GM12878 (cell line): ENCODE results near the gene CAMK2D. TPM values are rescaled to one million over a fixed set of nuclear protein-coding genes. Genes with fewer than 3 reads are reported as not detected.

Experiments
- ATAC-seq: fragments of 200-7000 bp; cut with Tn5 transposase; 3 replicates; pipeline ENCODE4 v1.9.1; 2020; ENCODE audit warnings: mild to moderate bottlenecking, moderate library complexity
- BruUV-seq: library from RNA; stranded (reverse); fragments of 400-500 nt; replicated peaks from 2 replicates; lab custom pipeline; 2021; lab: Mats Ljungman, UMichigan
- CTCF ChIA-PET: fragments of 300-600 bp; sonication (Branson Sonifier 250); formaldehyde crosslinking; extraction: SDS; loops from one replicate; lab custom pipeline; 2021; ENCODE audit warnings: inconsistent platforms; lab: Yijun Ruan, JAX
- POLR2A ChIA-PET: fragments of 350-600 bp; formaldehyde crosslinking; extraction: SDS; loops from one replicate; lab custom pipeline; 2021; ENCODE audit warnings: inconsistent platforms; lab: Charles Lee
- RAD21 ChIA-PET: fragments of 300-600 bp; sonication (Branson Sonifier 250); formaldehyde crosslinking; loops from one replicate; lab custom pipeline; 2023; ENCODE audit warnings: antibody characterized with exemption; ENCODE audit not compliant: unreplicated experiment; lab: Charles Lee
- SMC1A ChIA-PET: fragments of 300-600 bp; sonication (Branson Sonifier 250); formaldehyde crosslinking; loops from one replicate; lab custom pipeline; 2023; ENCODE audit not compliant: unreplicated experiment, uncharacterized antibody; lab: Charles Lee
- DNase-seq: peaks from one replicate; pipeline ENCODE4 v3.0.0-alpha.2; 2011; ENCODE audit warnings: low read depth, low spot score
- FAIRE-seq: peaks from 3 replicates; lab custom pipeline; 2011; peaks lifted over from hg19 to GRCh38; lab: Jason Lieb, UNC
- H2AFZ ChIP-seq: 2 replicates; pipeline ENCODE4 v1.6.0; 2011; ENCODE audit warnings: low read depth, low read length, control low read depth; ENCODE audit not compliant: control insufficient read depth
- H3K27ac ChIP-seq: 2 replicates; pipeline ENCODE4 v1.5.1; 2011; ENCODE audit warnings: control low read depth; ENCODE audit not compliant: control insufficient read depth, insufficient read depth
- H3K27me3 ChIP-seq, 2 experiments: replicated peaks in 1 of 2; 2 replicates each; pipeline versions ENCODE4 v1.6.0 to v1.6.1; 2011; ENCODE audit warnings: low read length in 1 of 2; ENCODE audit not compliant: control insufficient read depth in 2 of 2, insufficient read depth in 2 of 2
- H3K36me3 ChIP-seq, 2 experiments: 2 replicates each; pipeline ENCODE4 v1.5.1; 2011; ENCODE audit warnings: low read length in 1 of 2; ENCODE audit not compliant: control insufficient read depth in 2 of 2, insufficient read depth in 2 of 2
- H3K4me1 ChIP-seq: 2 replicates; pipeline ENCODE4 v1.6.1; 2011; ENCODE audit warnings: mild to moderate bottlenecking, low read length, moderate library complexity, mixed read lengths; ENCODE audit not compliant: control insufficient read depth, insufficient read depth
- H3K4me2 ChIP-seq: 2 replicates; pipeline ENCODE4 v1.6.0; 2011; ENCODE audit warnings: control low read depth; ENCODE audit not compliant: control insufficient read depth, insufficient read depth
- H3K4me3 ChIP-seq: fragments of 200-600 bp; sonication (generic); 2 replicates; pipeline ENCODE4 v1.5.1; 2016
- H3K79me2 ChIP-seq: 2 replicates; pipeline ENCODE4 v1.6.0; 2011; ENCODE audit warnings: low read length; ENCODE audit not compliant: control insufficient read depth, insufficient read depth
- H3K9ac ChIP-seq: 2 replicates; pipeline ENCODE4 v1.8.0; 2011; ENCODE audit warnings: low read length, control low read depth, mixed read lengths; ENCODE audit not compliant: control insufficient read depth, insufficient read depth
- H3K9me3 ChIP-seq: replicated peaks from 3 replicates; pipeline ENCODE4 v1.5.1; 2011; ENCODE audit warnings: mild to moderate bottlenecking, low read length; ENCODE audit not compliant: control insufficient read depth, insufficient read depth
- H4K20me1 ChIP-seq: 2 replicates; pipeline ENCODE4 v1.6.0; 2011; ENCODE audit not compliant: control insufficient read depth, insufficient read depth
- CHD2 ChIP-seq: IDR thresholded peaks from 2 replicates; pipeline ENCODE4 v1.6.1; 2011; ENCODE audit warnings: low read depth, low read length, improper control_type of control experiment, borderline replicate concordance
- HDGF ChIP-seq: fragments of 450-650 bp; IDR thresholded peaks from 2 replicates; pipeline ENCODE4 v1.6.1; 2016; ENCODE audit warnings: antibody characterized with exemption
- MTA2 ChIP-seq: fragments of 450-650 bp; IDR thresholded peaks from 2 replicates; pipeline ENCODE4 v1.6.1; 2016; ENCODE audit warnings: low read depth, mild to moderate bottlenecking, moderate library complexity
- POLR2AphosphoS5 ChIP-seq: IDR thresholded peaks from 2 replicates; pipeline ENCODE4 v1.6.1; 2011; ENCODE audit warnings: mild to moderate bottlenecking, low read length, inconsistent platforms
- RCOR1 ChIP-seq: conservative IDR thresholded peaks from 2 replicates; pipeline ENCODE4 v1.6.1; 2012; ENCODE audit warnings: low read depth, low read length, improper control_type of control experiment
- SMAD1 ChIP-seq: fragments of 450-650 bp; IDR thresholded peaks from 2 replicates; pipeline ENCODE4 v1.6.1; 2018; ENCODE audit warnings: mild to moderate bottlenecking, low read depth; ENCODE audit not compliant: partially characterized antibody
- YBX1 ChIP-seq: fragments of 450-650 bp; IDR thresholded peaks from 2 replicates; pipeline ENCODE4 v1.6.1; 2016; ENCODE audit warnings: antibody characterized with exemption
- ZBED1 ChIP-seq: IDR thresholded peaks from 2 replicates; pipeline ENCODE4 v1.6.1; 2016; ENCODE audit warnings: borderline replicate concordance
- ZBTB33 ChIP-seq: fragments of 450-650 bp; IDR thresholded peaks from 2 replicates; pipeline ENCODE4 v1.6.1; 2017; ENCODE audit warnings: mild to moderate bottlenecking
- ZNF24 ChIP-seq: fragments of 450-650 bp; IDR thresholded peaks from 2 replicates; pipeline ENCODE4 v1.6.1; 2017; ENCODE audit warnings: antibody characterized with exemption, mild to moderate bottlenecking
- ZNF687 ChIP-seq: fragments of 450-650 bp; IDR thresholded peaks from 2 replicates; pipeline ENCODE4 v1.6.1; 2017; ENCODE audit warnings: mild to moderate bottlenecking, moderate library complexity
- WGBS: methylation state at CpG from one replicate; pipeline ENCODE4 v1.1.6; 2016; ENCODE audit warnings: low lambda C conversion rate; ENCODE audit not compliant: insufficient replicate concordance, insufficient coverage; ENCODE audit errors: missing lambda C conversion rate; 5-methylcytosine and 5-hydroxymethylcytosine counted together
- in situ Hi-C: fragments of 300-500 bp; cut with MboI; formaldehyde crosslinking; loops from 9 replicates; pipeline ENCODE4 v1.14.3; 2018; ENCODE audit warnings: mixed read lengths
- intact Hi-C: fragments of 100-400 bp; cut with micrococcal nuclease; formaldehyde crosslinking; loops from one replicate; pipeline ENCODE4 v1.14.2; 2022; ENCODE audit not compliant: unreplicated experiment
- polyA plus RNA-seq, 11 experiments: library from polyadenylated mRNA; depleted of rRNA in 4 of 11; unstranded in 6 of 11; stranded (reverse) in 5 of 11; fragments of >200 nt; fragmentation: Nextera tagmentation in 4 of 11; fragmentation: Illumina TruSeq in 1 of 11; extraction: Ambion mirVana in 4 of 11; extraction: Trizol in 1 of 11; gene quantifications; 1 replicate in 1 of 11; 2 replicates in 10 of 11; pipeline versions ENCODE4 v1.2.1 to v1.2.3, GENCODE V29; 2011 to 2016; ENCODE audit warnings: inconsistent platforms in 2 of 11, missing spikeins in 2 of 11, low read depth in 1 of 11
- total RNA-seq, 4 experiments: library from RNA; depleted of rRNA in 3 of 4; stranded (reverse); fragments of >200 nt in 3 of 4; fragmentation: Illumina TruSeq in 1 of 4; extraction: Trizol in 1 of 4; gene quantifications; 2 replicates each; pipeline versions ENCODE4 v1.2.1 to v1.2.3, GENCODE V29; 2013 to 2021

CAMK2D gene
- total and polyA plus RNA-seq, 10 of the 15 experiments (the other 5 are each of a cell fraction or from before 2014, with no cell fraction given) = 6.9 to 88.5 (median 12.9) TPM

GRCh38 chr4:113603911-113604310 lies 157.6 kb downstream of the CAMK2D start:
- in situ Hi-C loops = no loop called here
- no peak for TF ChIP-seq MTA2
- TF ChIP-seq, all 136 proteins: peak for 0
- Histone ChIP-seq H2AFZ (no peak overlapping the region), H3K27me3 (no peaks in the 10 kb centered on the region), H3K9ac (no peak overlapping the region), H3K9me3 (no peaks in the 10 kb centered on the region; the same call in 2 of the 3 replicates), H3K27ac (no peak overlapping the region), H3K36me3 (peaks cover 0 to 3% of the 10 kb centered on the region in 2 experiments; a peak in 2 of 4 replicates), H3K4me2 (no peak overlapping the region), H3K4me1 (peaks cover 12% of the 10 kb centered on the region), H3K4me3 (no peak overlapping the region), H3K79me2 (no peaks in the 10 kb centered on the region; the same call in 1 of the 2 replicates), H4K20me1 (no peaks in the 10 kb centered on the region)
- ChIA-PET RAD21 (no interaction called here), CTCF (interaction anchor here (0.6 to 1.4 kb wide), 2 partner anchors 25 to 668 kb away, joined by 3 read pairs; no protein-coding TSS in a partner anchor), POLR2A (no interaction called here), SMC1A (interaction anchor here (1.2 to 1.8 kb wide), 6 partner anchors 11 to 64 kb away, joined by 3 to 7 read pairs (median 3); no protein-coding TSS in a partner anchor)
- FAIRE-seq (no peak), DNase-seq (no peak), ATAC-seq (no peak)
- no TSS peak for BruUV-seq
- whole genome bisulfite sequencing = 94% methylated on average over 1 of the region's 1 CpG
- intact Hi-C loops = no loop called here

- Histone ChIP-seq H3K4me1 (peaks cover 7% of the 10 kb centered on the region), H3K4me2 (no peak overlapping the region), H3K79me2 (no peaks in the 10 kb centered on the region; the same call in 1 of the 2 replicates), H2AFZ (no peak overlapping the region), H3K27ac (no peak overlapping the region), H4K20me1 (no peaks in the 10 kb centered on the region), H3K9me3 (no peaks in the 10 kb centered on the region; the same call in 2 of the 3 replicates), H3K9ac (no peak overlapping the region), H3K27me3 (no peaks in the 10 kb centered on the region), H3K36me3 (peaks cover 0 to 3% of the 10 kb centered on the region in 2 experiments; a peak in 2 of 4 replicates), H3K4me3 (no peak overlapping the region)
- in situ Hi-C loops = no loop called here
- ChIA-PET CTCF (interaction anchor here (0.8 to 1.3 kb wide), 4 partner anchors 12 to 22 kb away, joined by 3 read pairs; no protein-coding TSS in a partner anchor), POLR2A (interaction anchor here (1.3 kb wide), 1 partner anchor 10 kb away, joined by 3 read pairs; no protein-coding TSS in a partner anchor), SMC1A (interaction anchor here (1.2 to 1.9 kb wide), 6 partner anchors 10 to 35 kb away, joined by 3 to 6 read pairs (median 5); no protein-coding TSS in a partner anchor), RAD21 (interaction anchor here (0.7 to 1.4 kb wide), 4 partner anchors 11 to 158 kb away, joined by 3 to 5 read pairs (median 4); no protein-coding TSS in a partner anchor)
- ATAC-seq (no peak), DNase-seq (no peak), FAIRE-seq (no peak)
- intact Hi-C loops = no loop called here
- 80% methylated on average over 8 of the region's 8 CpGs for WGBS
- no TSS peak for BruUV-seq
- TF ChIP-seq SMAD1 (no peak), RCOR1 (no peak), HDGF (no peak), YBX1 (no peak), ZNF24 (no peak), ZBED1 (no peak), ZBTB33 (no peak), CHD2 (no peak), POLR2AphosphoS5 (no peak), ZNF687 (no peak)
Observed at GRCh38 chr4:113602646-113603228, 158.8 kb downstream of the CAMK2D start.
